Activated naive CD4-positive, alpha-beta T cell treated with Interleukin-2 at 50 U/mL for 16 hours (primary cell): ENCODE measurements around the gene CFAP119.

Source experiments
- DNase-seq: peaks from one replicate; pipeline ENCODE4 v3.0.0-alpha.2; 2020

The CFAP119 gene

DNA sequence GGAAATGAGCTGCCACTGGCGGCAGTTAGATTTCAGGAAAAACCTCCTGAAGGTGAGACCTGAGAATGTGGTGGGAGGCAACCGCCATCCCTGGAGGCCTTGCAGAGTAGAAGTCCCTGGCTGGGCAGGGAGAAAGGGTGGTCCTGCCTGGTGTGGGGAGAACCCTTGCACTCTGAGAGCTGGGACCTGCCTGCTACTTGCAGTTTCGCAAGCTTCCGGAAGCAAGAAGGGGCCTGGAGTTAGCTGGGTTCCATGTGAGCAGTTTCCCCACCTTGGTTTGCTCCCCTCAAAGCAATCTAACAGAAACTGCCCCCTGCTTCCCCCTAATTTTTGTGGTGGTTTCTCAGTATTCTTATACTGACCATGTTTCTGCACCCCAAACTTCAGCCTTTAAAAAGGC, 18.7 kb upstream of the CFAP119 start:
- DNase-seq: no peak

- DNase-seq: no peak
Observed at GRCh38 chr16:30780021-30780420, 18.2 kb upstream of the CFAP119 start.

DNA sequence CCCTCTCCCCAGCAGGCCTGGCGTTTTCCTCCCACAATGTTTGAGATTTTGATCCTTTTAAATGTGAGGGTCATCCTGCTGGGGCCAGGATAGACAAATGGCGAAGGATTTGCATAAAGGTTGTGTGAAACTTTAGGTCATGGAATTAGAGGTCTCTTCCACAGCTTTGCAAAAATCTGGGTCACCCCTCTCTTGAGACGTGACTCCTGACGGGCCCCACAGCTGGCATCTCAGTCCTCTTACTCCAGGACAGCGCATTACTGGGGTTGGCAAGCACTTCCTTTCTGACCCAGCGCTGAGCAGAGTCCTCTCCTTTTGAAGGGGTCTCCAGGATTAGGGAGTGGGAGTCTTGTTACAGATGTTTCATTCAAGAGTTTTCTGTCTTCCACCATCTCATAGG, 17.7 kb upstream of the CFAP119 start:
- no peak for DNase-seq

GRCh38 chr16:30778549-30779244, 16.8 kb upstream of the CFAP119 start:
- DNase-seq: no peak

DNA sequence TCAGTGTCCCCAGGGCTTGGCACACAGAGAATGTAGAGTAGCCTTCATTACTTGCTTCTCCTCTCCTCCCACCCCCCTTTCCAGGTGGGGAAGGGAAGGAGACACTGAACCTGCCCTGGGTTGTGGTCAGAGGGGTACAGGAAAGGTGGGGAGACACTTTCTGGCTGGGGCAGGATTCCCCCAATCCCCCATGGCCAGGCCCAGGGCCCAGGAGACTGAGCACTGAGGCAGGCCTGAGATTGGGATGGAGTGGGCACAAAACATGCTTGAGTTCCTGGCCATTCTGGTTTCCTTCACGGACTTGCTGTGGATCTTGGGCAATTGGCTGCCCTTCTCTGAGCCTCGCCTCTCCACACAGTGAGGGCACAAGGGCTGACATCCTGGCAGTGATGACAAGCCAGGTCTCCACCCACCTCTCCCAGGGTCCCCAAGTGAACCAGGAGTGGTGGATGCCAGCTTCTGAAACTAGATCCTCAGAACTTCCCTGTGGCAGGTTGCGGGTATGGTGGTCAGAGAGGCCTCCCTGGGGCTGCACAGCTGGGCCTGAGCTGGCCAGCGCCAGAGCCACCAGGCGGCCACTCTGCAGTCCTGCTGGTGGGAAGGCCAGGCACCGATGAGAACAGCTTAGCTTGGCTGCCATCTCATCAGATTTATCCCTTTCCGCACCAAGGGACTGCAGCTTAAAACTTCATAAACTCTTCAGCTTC, 15.9 kb upstream of the CFAP119 start:
- DNase-seq: no peak

DNA sequence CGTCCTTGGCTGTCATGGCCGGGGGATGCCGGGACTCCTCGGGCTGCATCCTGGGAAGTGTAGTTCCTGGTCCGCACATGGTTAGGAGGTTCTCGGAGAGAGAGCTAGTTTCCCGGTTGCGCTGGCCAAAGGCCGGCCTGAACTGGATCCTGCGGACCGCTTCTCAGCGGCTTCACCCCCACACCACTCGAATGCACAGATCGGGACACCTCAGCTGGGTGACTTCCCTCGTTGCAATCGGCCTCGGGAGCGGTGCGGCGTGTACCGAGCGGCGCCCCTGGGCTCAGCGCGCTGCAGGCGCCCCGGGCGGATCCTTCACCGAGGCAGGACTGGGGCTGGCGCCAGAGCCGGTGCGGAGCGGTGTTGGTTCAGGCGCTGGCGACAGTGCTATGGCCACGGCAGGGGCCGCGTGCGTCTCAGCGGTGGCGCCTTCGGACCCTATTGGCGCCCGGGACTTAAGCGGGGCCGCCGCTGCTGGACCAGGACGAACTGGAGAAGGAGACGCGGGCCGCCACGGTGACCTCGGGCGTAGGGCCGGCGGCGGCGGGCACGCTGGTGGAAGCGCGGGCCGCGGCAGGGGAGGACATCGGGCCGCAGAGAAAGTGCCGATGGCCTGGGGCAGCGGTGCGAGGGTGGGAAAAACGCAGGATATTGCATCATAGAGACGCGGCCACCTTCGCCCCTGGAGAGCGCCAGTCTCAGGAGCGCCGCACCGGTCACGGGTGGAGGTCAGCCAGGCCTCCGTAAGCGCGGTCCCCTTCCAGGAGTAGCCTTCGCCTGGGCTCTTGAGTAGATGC, 13.7 kb upstream of the CFAP119 start:
- peak; percentile 65 for DNase-seq

GRCh38 chr16:30775131-30775391, 13.2 kb upstream of the CFAP119 start:
- DNase-seq: no peak

DNA sequence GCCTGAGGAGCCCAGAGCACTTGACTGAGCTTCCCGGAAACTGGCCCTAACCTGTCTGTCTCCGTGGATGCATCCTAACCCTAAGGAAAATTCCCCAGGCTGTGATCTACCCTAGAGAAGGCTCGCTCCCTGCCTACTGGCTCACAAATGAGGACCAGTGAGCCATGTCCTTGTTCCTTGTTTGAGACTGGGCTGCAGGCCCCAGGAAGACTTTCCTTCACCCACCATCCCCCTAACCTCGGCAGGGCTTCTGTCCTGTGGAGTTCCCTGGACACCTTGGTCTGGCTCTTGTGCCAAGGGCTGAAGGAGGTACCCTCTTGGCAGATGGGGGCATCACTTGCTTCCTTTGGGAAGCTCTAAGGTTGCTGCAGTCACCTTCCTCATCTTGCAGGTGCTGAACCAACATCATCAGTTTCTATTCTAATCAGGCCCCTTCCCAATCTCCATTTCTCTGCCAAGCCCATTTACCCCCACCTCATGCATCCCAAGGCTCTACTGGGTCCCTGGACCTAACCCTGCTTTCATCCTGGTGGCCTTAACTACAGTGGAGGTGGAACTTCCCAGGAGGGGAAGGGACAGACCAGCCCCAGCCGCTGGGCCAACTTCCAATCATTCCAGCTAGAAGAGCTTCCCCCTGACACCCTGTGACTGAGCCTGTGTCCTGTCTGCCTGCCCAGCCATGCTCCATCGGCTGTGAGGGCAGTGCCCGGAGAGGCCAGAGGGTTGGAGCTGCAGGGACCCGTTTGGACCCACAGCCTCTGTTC, 12.7 kb upstream of the CFAP119 start:
- no peak for DNase-seq

- no peak for DNase-seq
Observed at GRCh38 chr16:30773826-30774225, 12.0 kb upstream of the CFAP119 start.

DNA sequence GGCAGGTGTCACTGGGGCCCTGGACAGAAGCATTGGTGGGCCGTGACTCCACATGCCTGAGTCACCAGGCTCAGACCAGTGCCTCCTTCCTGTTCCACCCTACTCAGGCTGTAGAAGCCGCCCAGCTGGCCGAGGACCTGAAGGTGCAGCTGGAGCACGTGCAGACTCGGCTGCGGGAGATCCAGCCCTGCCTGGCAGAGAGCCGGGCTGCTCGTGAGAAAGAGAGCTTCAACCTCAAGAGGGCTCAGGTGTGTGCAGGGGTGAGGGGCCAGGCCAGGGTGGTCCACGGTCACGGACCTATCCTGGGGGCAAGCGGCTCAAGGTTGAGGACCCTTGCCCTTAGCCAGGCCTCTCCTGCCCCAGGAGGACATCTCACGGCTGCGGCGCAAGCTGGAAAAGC, 9.9 kb upstream of the CFAP119 start:
- no peak for DNase-seq

- no peak for DNase-seq
Observed at GRCh38 chr16:30769379-30770089, 7.7 kb upstream of the CFAP119 start.

DNA sequence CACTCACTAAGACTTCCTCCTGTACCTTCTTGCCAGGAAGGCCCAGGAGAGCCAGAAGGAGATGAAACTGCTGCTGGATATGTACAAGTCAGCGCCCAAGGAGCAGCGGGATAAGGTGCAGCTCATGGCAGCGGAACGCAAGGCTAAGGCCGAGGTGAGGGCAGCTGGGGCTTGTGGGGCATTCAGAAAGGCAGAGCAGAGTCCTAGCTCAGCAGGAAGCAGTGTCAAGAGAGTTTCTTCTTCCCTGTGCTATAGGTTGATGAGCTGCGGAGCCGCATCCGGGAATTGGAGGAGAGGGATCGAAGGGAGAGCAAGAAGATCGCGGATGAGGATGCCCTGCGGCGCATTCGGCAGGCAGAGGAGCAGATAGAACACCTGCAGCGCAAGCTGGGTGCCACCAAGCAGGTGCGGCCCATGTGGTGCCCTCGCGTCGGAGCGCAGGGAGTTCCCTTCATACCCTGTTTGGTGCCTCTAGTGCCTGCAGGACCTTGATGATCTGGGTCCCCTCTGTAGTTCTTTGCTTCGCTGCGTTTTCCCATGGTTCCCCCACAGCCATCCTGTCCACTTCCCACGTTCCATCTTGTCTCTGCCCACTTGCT, 6.8 kb upstream of the CFAP119 start:
- no peak for DNase-seq

- DNase-seq: no peak
Observed at GRCh38 chr16:30767767-30768465, 6.1 kb upstream of the CFAP119 start.

GRCh38 chr16:30766933-30767284, 5.0 kb upstream of the CFAP119 start:
- no peak for DNase-seq

- no peak for DNase-seq
Observed at GRCh38 chr16:30766206-30766932, 4.5 kb upstream of the CFAP119 start.

- DNase-seq: no peak
Observed at GRCh38 chr16:30764816-30765465, 3.1 kb upstream of the CFAP119 start.

- DNase-seq: no peak
Observed at GRCh38 chr16:30764086-30764485, 2.2 kb upstream of the CFAP119 start.

- DNase-seq: no peak
Observed at GRCh38 chr16:30762991-30763725, 1.3 kb upstream of the CFAP119 start.

DNA sequence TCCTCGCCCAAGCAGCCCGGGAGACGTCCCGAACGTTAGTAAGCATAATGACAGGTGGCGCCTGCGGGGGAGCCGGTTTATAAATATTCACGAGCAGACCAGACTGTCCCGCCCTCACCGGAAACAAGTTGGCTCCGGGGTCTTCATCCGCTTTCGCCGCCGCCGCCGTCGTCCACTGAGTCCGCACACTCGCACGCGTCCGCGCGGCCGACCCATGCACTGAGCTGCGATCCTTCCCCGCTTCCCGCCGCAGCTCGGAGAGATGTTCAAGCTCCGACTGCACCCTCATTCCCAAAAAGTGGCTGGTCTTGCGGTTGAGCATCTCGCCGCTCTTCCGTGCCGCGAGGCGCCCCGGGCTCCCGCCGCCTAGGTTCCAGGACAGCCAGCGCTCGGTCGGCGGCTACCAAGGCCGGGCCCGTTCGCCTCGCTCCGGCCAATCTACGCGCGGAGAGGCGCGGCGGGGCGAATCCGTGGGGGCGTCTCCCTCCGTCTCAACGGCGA, 385 bp downstream of the CFAP119 start:
- peak; percentile 49 for DNase-seq
